Measurements from ENCODE around the gene POLR3C.

POLR3C gene

DNA sequence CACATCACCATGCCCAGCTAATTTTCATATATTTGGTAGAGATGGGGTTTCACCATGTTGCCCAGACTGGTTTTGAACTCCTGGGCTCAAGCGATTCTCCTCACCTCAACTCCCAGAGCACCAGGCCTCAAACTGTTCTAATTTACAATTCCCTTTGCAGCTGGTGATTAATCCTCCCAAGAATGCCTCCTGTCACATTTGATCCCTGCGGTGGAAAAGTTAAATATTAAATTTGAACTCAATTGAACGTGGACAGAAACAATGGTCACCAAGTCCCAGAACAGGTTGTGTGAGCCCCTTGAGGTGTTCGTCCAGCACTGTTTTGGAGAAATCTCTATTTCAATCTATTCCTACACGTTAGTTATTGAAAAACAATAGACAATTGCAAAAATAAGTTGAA is 63.6 kb downstream of the POLR3C start:
- H4K12ac ChIP-seq (ENCODE audit: low read depth, low read length): no peak overlapping the region
- no peak overlapping the region for H4K8ac ChIP-seq (ENCODE audit: low read depth, low read length)
- no peak overlapping the region for H2AFZ ChIP-seq (ENCODE audit: insufficient read depth, low read length, poor library complexity)
- H3K18ac ChIP-seq (ENCODE audit: low read length): no peak overlapping the region
- no peak overlapping the region for H2AK5ac ChIP-seq (ENCODE audit: low read length)
- H3K79me1 ChIP-seq (ENCODE audit: low read length): peaks cover 4% of the 10 kb centered on the region
- no peak overlapping the region for H3K4ac ChIP-seq (ENCODE audit: low read depth, low read length)
- no peak overlapping the region for H2BK5ac ChIP-seq (ENCODE audit: low read depth, low read length, poor library complexity)
- H3K27me3 ChIP-seq (ENCODE audit: insufficient read depth, low read length): peaks cover 8% of the 10 kb centered on the region
- no peak overlapping the region for H3K4me3 ChIP-seq (ENCODE audit: low read depth, low read length)
- H3K79me2 ChIP-seq (ENCODE audit: control insufficient read depth, insufficient read depth, low read length, poor library complexity): no peaks in the 10 kb centered on the region
- WGBS (ENCODE audit: extremely low coverage, insufficient coverage, insufficient read length): no CpG with 5 or more reads among the region's 5 CpGs
- DNase-seq: no peak
- H3K4me2 ChIP-seq (ENCODE audit: low read length): no peak overlapping the region
- no peak overlapping the region for H3K27ac ChIP-seq (ENCODE audit: low read depth, low read length)
- H2BK120ac ChIP-seq (ENCODE audit: insufficient read depth, low read length, poor library complexity): no peak overlapping the region
- no peak overlapping the region for H3K14ac ChIP-seq (ENCODE audit: low read length)
- no peak overlapping the region for H3K23ac ChIP-seq (ENCODE audit: low read length)
- no peaks in the 10 kb centered on the region for H3K9me3 ChIP-seq (ENCODE audit: insufficient read depth, low read depth, low read length)
- H4K91ac ChIP-seq (ENCODE audit: low read depth, low read length): no peak overlapping the region
- H3K4me1 ChIP-seq (ENCODE audit: control insufficient read depth in 1 of 2, insufficient read depth in 2 of 2, low read length in 2 of 2): peaks cover 0 to 8% of the 10 kb centered on the region in 2 experiments
- H2BK12ac ChIP-seq (ENCODE audit: low read length): no peak overlapping the region
- no peaks in the 10 kb centered on the region for H3K36me3 ChIP-seq (ENCODE audit: control insufficient read depth in 1 of 2, insufficient read depth in 2 of 2, low read length in 2 of 2)
- no peak overlapping the region for H3K9ac ChIP-seq (ENCODE audit: low read length)

DNA sequence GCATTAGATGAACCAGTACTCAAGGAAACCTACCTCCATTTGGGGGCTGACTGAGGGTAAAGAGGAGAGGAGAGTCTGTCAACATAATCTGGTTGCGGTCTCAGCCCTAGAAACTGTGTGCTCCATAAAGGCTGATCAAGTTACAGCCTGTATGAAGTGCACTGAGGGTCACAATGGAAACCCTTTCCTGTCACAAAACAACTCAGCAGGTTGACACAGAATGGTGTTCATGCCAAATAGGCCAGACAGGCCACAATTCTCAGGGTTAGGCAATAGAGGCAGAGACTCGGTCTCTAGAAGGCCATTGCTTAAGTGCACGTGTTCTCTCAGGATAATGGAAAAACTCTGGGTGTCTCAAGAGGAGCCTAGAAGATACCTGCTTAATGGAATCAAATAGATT is 65.7 kb downstream of the POLR3C start:
- H4K91ac ChIP-seq (ENCODE audit: low read depth, low read length): no peak overlapping the region
- no CpG with 5 or more reads among the region's 3 CpGs for WGBS (ENCODE audit: extremely low coverage, insufficient coverage, insufficient read length)
- H3K4me1 ChIP-seq (ENCODE audit: control insufficient read depth in 1 of 2, insufficient read depth in 2 of 2, low read length in 2 of 2): peaks cover 0 to 8% of the 10 kb centered on the region in 2 experiments
- no peak overlapping the region for H2AFZ ChIP-seq (ENCODE audit: insufficient read depth, low read length, poor library complexity)
- H3K36me3 ChIP-seq (ENCODE audit: control insufficient read depth in 1 of 2, insufficient read depth in 2 of 2, low read length in 2 of 2): no peaks in the 10 kb centered on the region
- no peak overlapping the region for H3K18ac ChIP-seq (ENCODE audit: low read length)
- no peak overlapping the region for H3K4ac ChIP-seq (ENCODE audit: low read depth, low read length)
- no peaks in the 10 kb centered on the region for H3K79me2 ChIP-seq (ENCODE audit: control insufficient read depth, insufficient read depth, low read length, poor library complexity)
- no peak overlapping the region for H3K9ac ChIP-seq (ENCODE audit: low read length)
- H3K27me3 ChIP-seq (ENCODE audit: insufficient read depth, low read length): peaks cover 6% of the 10 kb centered on the region
- no peak overlapping the region for H4K12ac ChIP-seq (ENCODE audit: low read depth, low read length)
- DNase-seq: no peak
- no peak overlapping the region for H3K14ac ChIP-seq (ENCODE audit: low read length)
- no peak overlapping the region for H2BK5ac ChIP-seq (ENCODE audit: low read depth, low read length, poor library complexity)
- no peaks in the 10 kb centered on the region for H3K9me3 ChIP-seq (ENCODE audit: insufficient read depth, low read depth, low read length)
- no peak overlapping the region for H4K8ac ChIP-seq (ENCODE audit: low read depth, low read length)
- no peak overlapping the region for H2AK5ac ChIP-seq (ENCODE audit: low read length)
- no peak overlapping the region for H3K4me3 ChIP-seq (ENCODE audit: low read depth, low read length)
- no peak overlapping the region for H2BK120ac ChIP-seq (ENCODE audit: insufficient read depth, low read length, poor library complexity)
- peaks cover 5% of the 10 kb centered on the region for H3K79me1 ChIP-seq (ENCODE audit: low read length)
- H3K27ac ChIP-seq (ENCODE audit: low read depth, low read length): no peak overlapping the region
- H3K4me2 ChIP-seq (ENCODE audit: low read length): no peak overlapping the region
- H3K23ac ChIP-seq (ENCODE audit: low read length): peak overlapping the region; percentile 24
- no peak overlapping the region for H2BK12ac ChIP-seq (ENCODE audit: low read length)

DNA sequence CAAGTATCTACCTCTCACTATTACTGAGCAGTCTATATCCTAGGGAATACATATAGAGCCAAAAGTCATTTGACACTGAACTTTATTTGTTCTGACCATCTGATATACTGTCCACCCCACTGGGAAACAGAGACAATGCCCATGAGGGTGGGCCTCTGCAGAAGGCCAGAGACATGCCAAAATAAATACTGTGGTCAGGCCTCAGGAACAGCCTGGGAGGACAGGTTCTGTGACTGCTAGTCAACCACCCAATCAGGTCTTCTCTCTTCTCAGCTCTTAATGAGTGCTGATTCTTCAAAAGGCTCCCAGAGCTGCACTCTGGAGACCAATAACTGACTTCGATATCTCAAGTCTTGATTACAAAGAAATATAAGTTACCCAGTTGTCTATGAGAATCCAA is 67.1 kb downstream of the POLR3C start:
- Histone ChIP-seq H3K27ac (ENCODE audit: low read depth, low read length) (no peak overlapping the region), H2BK12ac (ENCODE audit: low read length) (no peak overlapping the region), H4K12ac (ENCODE audit: low read depth, low read length) (no peak overlapping the region), H3K4me2 (ENCODE audit: low read length) (no peak overlapping the region), H3K14ac (ENCODE audit: low read length) (no peak overlapping the region), H2AK5ac (ENCODE audit: low read length) (no peak overlapping the region), H3K9me3 (ENCODE audit: insufficient read depth, low read depth, low read length) (no peaks in the 10 kb centered on the region), H3K27me3 (ENCODE audit: insufficient read depth, low read length) (no peaks in the 10 kb centered on the region), H3K23ac (ENCODE audit: low read length) (no peak overlapping the region), H2AFZ (ENCODE audit: insufficient read depth, low read length, poor library complexity) (no peak overlapping the region), H2BK120ac (ENCODE audit: insufficient read depth, low read length, poor library complexity) (no peak overlapping the region), H3K18ac (ENCODE audit: low read length) (no peak overlapping the region), H3K79me1 (ENCODE audit: low read length) (peaks cover 5% of the 10 kb centered on the region), H3K79me2 (ENCODE audit: control insufficient read depth, insufficient read depth, low read length, poor library complexity) (no peaks in the 10 kb centered on the region), H4K8ac (ENCODE audit: low read depth, low read length) (no peak overlapping the region), H3K4me1 (ENCODE audit: control insufficient read depth in 1 of 2, insufficient read depth in 2 of 2, low read length in 2 of 2) (peaks cover 0 to 8% of the 10 kb centered on the region in 2 experiments), H4K91ac (ENCODE audit: low read depth, low read length) (no peak overlapping the region), H3K4ac (ENCODE audit: low read depth, low read length) (no peak overlapping the region), H2BK5ac (ENCODE audit: low read depth, low read length, poor library complexity) (no peak overlapping the region), H3K9ac (ENCODE audit: low read length) (no peak overlapping the region), H3K4me3 (ENCODE audit: low read depth, low read length) (no peak overlapping the region), H3K36me3 (ENCODE audit: control insufficient read depth in 1 of 2, insufficient read depth in 2 of 2, low read length in 2 of 2) (no peaks in the 10 kb centered on the region)
- DNase-seq: no peak
- no CpG with 5 or more reads among the region's 1 CpG for WGBS (ENCODE audit: extremely low coverage, insufficient coverage, insufficient read length)

DNA sequence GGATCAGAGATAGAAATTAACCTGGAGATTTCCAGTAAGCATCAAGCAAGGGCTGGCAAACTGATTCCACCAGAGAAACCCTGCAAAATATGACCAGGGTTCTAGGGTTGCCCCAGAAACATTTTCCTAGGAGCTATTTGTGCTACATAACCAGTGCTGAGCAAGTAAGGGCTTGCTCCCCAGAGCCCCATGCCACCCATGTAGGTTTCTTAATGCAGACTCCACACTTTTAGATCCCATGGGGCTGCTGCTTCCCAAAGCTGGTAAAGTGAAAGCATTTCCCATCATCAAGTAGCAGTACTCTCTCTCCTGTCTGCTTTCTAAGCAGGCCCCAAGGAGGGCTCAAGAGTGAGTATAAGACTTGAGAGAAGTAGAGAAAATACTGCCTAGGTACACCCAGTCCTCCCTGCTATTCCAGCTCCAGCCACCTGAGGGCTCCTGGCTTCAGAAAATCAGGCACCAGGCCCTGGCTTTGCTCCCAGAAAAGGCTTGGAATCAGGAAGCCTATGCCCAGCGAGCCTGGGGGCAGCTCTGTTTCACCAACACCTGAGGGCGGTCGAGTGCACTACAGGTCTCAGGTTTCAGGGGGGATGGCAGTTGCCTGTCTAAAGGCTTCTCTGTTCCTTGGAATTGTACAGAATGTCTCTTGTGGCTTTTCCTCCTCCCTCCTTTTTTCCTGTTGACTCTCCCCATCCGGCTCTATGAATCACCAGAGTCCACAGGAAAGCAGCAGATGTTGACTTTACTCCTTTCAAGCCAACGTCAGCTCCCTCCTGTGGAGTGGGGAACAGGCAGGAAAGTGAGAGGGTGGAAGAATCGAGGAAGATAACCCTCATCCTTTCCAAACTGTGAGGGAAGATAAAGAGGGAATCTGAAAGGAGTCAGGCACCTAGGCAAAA is 67.8 kb downstream of the POLR3C start:
- Histone ChIP-seq H2BK5ac (ENCODE audit: low read depth, low read length, poor library complexity) (peak overlapping the region; percentile 28), H2BK120ac (ENCODE audit: insufficient read depth, low read length, poor library complexity) (no peak overlapping the region), H3K36me3 (ENCODE audit: control insufficient read depth in 1 of 2, insufficient read depth in 2 of 2, low read length in 2 of 2) (no peaks in the 10 kb centered on the region), H3K14ac (ENCODE audit: low read length) (peak overlapping the region; percentile 47), H3K23ac (ENCODE audit: low read length) (no peak overlapping the region), H4K91ac (ENCODE audit: low read depth, low read length) (peak overlapping the region; percentile 78), H4K8ac (ENCODE audit: low read depth, low read length) (peak overlapping the region; percentile 69), H3K9me3 (ENCODE audit: insufficient read depth, low read depth, low read length) (no peaks in the 10 kb centered on the region), H2AK5ac (ENCODE audit: low read length) (no peak overlapping the region), H3K18ac (ENCODE audit: low read length) (no peak overlapping the region), H3K27me3 (ENCODE audit: insufficient read depth, low read length) (no peaks in the 10 kb centered on the region), H3K4me3 (ENCODE audit: low read depth, low read length) (no peak overlapping the region), H2AFZ (ENCODE audit: insufficient read depth, low read length, poor library complexity) (peak overlapping the region; percentile 56), H3K27ac (ENCODE audit: low read depth, low read length) (peak overlapping the region; percentile 19), H2BK12ac (ENCODE audit: low read length) (no peak overlapping the region), H3K4ac (ENCODE audit: low read depth, low read length) (no peak overlapping the region), H3K4me1 (ENCODE audit: control insufficient read depth in 1 of 2, insufficient read depth in 2 of 2, low read length in 2 of 2) (peaks cover 0 to 8% of the 10 kb centered on the region in 2 experiments), H3K9ac (ENCODE audit: low read length) (no peak overlapping the region), H3K4me2 (ENCODE audit: low read length) (peak overlapping the region; percentile 37), H4K12ac (ENCODE audit: low read depth, low read length) (no peak overlapping the region), H3K79me2 (ENCODE audit: control insufficient read depth, insufficient read depth, low read length, poor library complexity) (no peaks in the 10 kb centered on the region), H3K79me1 (ENCODE audit: low read length) (peaks cover 5% of the 10 kb centered on the region)
- DNase-seq: peak; percentile 86 to 91
- WGBS (ENCODE audit: extremely low coverage, insufficient coverage, insufficient read length): no CpG with 5 or more reads among the region's 6 CpGs

All from trophoblast cell (in vitro differentiated cells and primary cell).